ENCODE results near the gene ADAT2. TPM values are rescaled to one million over a fixed set of nuclear protein-coding genes. Genes with fewer than 3 reads are reported as not detected.

ADAT2 gene
- total and polyA plus RNA-seq, 2 of the 8 experiments (the other 6 are each of a cell fraction or from before 2014, with no cell fraction given), result 4.3 to 11.8 TPM

GRCh38 chr6:143402721-143403336 lies 47.7 kb downstream of the ADAT2 start (continued):
- TF ChIP-seq CHD7 (IDR thresholded peaks at IDR 0.05; ENCODE audit: insufficient replicate concordance, low read length), result no peak
- no peak for TF ChIP-seq TEAD4 (IDR thresholded peaks at IDR 0.05; ENCODE audit: low read depth, low read length)
- no peak for TF ChIP-seq JUND (IDR thresholded peaks at IDR 0.05; ENCODE audit: low read length)
- TF ChIP-seq GTF2F1 (IDR thresholded peaks at IDR 0.05; ENCODE audit: borderline replicate concordance, low read depth, low read length), result no peak
- no peak for TF ChIP-seq RAD21 (IDR thresholded peaks at IDR 0.05 in 1 of 2, conservative IDR thresholded peaks at IDR 0.05 in 1 of 2; ENCODE audit: low read depth in 2 of 2, low read length in 2 of 2)
- TF ChIP-seq SUZ12 (IDR thresholded peaks at IDR 0.05; ENCODE audit: low read length), result no peak
- no peak for TF ChIP-seq POLR2A (IDR thresholded peaks at IDR 0.05; ENCODE audit: control extremely low read depth in 1 of 2, low read depth in 2 of 2, low read length in 2 of 2)
- no peak for TF ChIP-seq NRF1 (IDR thresholded peaks at IDR 0.05; ENCODE audit: low read depth, low read length)
- no peak for TF ChIP-seq MAX (IDR thresholded peaks at IDR 0.05)
